ENCODE data around the gene FER1L5.

DNA sequence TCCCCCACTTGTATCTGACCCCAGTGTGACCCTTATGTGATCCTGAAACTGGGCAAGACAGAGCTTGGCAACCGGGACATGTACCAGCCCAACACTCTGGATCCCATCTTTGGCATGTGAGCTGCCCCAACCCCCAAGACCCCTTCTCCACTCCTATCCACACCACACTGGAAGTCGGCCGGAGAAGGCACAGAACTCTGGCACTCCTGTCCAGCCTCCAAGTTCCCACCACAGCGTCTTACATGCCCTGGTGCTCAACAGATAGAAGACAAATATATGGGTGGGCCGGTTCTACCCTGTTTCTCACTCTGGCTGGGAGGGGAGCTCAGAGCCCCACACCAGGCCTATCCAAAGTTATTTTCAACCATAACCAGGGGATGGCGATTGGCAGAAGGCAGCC lies 56.5 kb downstream of the FER1L5 start:
- TF ChIP-seq, protein P1, sequence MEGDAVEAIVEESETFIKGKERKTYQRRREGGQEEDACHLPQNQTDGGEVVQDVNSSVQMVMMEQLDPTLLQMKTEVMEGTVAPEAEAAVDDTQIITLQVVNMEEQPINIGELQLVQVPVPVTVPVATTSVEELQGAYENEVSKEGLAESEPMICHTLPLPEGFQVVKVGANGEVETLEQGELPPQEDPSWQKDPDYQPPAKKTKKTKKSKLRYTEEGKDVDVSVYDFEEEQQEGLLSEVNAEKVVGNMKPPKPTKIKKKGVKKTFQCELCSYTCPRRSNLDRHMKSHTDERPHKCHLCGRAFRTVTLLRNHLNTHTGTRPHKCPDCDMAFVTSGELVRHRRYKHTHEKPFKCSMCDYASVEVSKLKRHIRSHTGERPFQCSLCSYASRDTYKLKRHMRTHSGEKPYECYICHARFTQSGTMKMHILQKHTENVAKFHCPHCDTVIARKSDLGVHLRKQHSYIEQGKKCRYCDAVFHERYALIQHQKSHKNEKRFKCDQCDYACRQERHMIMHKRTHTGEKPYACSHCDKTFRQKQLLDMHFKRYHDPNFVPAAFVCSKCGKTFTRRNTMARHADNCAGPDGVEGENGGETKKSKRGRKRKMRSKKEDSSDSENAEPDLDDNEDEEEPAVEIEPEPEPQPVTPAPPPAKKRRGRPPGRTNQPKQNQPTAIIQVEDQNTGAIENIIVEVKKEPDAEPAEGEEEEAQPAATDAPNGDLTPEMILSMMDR (conservative IDR thresholded peaks at IDR 0.05; ENCODE audit: low read length): no peak
- no peak for TF ChIP-seq EZH2phosphoT487 (IDR thresholded peaks at IDR 0.05; ENCODE audit: borderline replicate concordance)

All from Loucy (cell line).